ENCODE measurements around the gene ODAD4.
A peak's percentile ranks its signal among the peaks of the same experiment; 100 is the strongest.
"Not testable (repeated sequence)": the region's sequence is repeated elsewhere in the genome, so short reads cannot be mapped to it uniquely, and the experiment has no call there.

Gene ODAD4

DNA sequence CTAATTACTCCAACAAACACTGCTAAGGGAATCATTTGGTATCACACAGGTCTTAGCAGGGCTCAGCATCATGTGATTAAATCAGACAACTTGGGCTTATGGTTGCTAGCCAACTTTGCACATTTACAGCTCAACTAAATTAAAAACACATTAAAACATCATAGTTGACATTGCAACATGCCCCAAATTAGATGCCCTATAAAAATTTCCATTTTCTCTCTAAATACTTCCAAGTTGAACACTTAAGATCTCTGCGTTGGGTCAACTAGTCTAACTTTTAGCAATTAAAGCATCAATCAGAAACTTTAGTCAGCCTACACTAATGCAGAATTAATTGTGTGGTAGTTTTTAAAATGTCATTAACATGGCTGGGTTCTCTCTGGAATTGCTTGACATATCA, 74.7 kb downstream of the ODAD4 start:
- no peak for DNase-seq

DNA sequence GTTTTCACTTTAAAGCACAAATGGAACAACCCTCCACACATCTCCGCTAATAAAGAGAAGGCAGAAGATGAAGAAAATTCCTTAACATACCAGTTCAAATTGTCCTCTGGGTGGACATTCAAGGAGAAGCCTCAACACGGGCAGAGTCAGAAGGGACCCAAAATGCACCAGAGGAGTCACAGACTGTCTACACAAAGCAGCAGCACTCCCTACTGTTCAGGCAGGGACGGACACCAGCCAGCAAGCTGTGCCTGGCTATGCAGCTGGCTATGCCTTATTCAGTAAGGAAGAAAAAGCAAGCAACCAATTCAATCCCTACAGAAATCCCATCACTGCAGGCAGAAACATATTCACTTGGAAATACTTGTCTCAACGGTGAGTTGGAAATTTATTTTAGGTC, 78.8 kb downstream of the ODAD4 start:
- no peak for DNase-seq

DNA sequence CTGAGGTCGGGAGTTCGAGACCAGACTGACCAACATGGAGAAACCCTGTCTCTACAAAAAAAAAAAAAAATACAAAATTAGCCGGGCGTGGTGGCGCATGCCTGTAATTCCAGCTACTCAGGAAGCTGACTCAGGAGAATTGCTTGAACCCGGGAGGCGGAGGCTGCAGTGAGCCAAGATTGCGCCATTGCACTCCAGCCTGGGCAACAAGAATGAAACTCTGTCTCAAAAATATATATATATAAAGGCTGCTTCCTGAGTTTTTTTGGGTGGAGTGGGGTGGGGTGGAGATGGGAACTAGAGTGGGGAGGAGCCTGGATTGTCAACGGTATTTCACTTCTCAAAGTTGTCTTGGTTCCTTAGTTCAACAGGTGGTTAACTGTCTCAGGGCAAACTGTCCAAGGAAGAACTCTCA, 79.9 kb downstream of the ODAD4 start:
- peak; percentile 37 for DNase-seq

DNA sequence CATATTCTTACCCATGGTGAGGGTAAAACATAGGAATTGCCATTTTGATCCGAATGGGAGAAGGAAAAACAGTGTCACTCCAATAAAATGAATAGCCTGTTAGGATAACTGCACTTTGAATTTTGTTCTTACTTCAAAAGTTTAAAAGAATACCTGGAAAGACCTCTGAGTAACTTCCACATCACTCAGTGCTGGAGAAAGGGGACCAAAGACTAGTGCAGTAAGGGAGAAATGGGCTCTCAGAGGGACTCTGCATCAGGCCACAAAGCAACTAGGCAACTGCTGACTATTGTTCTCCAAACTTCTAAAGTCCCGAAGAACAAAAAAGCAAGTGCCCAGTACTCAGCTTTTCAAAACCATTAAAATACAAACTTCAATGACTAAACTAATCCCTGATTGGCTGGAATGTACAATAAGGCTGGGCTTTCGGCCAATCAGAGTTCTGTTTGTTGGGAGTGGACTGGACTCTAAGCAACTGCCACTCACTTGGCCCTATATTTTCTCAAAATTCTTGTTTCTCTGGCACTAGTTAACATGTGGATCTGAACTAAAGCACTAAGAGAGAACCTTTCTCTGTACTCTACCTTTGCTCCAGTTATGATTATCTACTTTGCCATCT, 80.6 kb downstream of the ODAD4 start:
- no peak for DNase-seq

DNA sequence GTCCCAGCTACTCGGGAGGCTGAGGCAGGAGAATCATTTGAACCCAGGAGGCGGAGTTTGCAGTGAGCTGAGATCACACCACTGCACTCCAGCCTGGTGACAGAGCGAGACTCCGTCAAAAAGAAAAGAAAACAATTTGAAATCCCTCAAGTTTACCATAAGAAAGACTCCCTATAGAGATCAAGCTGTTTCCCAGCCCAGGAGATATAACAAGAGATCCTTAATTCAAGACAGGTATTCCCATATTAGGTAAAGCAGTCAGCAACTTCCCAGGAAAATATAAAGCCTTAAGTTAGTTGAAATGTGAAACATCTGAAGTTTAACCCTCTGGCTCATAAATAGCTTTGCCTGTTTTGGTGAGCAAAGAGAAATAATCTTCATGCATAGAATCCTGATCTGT, 81.9 kb downstream of the ODAD4 start:
- DNase-seq = not testable (repeated sequence)

DNA sequence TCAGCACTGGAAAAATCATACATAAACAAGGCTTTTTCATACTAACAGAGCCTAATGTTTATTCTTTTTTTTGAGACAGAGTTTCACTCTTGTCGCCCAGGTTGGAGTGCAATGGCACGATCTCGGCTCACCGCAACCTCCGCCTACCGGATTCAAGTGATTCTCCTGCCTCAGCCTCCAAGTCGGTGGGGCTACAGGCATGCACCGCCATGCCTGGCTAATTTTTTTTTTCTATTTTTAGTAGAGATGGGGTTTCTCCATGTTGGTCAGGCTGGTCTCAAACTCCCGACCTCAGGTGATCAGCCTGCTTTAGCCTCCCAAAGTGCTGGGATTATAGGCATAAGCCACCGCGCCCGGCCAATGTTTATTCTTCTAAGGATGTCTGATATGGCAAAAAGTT, 83.3 kb downstream of the ODAD4 start:
- not testable (repeated sequence) for DNase-seq

All from CD4-positive, alpha-beta T cell treated with Interferon gamma for 1 hour (primary cell).